HG03175 (cell line): ENCODE measurements around the gene BMAL2.

Source experiments
- ATAC-seq: cut with Tn5 transposase; IDR thresholded peaks from one replicate; pipeline ENCODE4 v1.9.1; 2021; ENCODE audit warnings: mild to moderate bottlenecking, moderate library complexity; ENCODE audit not compliant: unreplicated experiment

The BMAL2 gene, protein sequence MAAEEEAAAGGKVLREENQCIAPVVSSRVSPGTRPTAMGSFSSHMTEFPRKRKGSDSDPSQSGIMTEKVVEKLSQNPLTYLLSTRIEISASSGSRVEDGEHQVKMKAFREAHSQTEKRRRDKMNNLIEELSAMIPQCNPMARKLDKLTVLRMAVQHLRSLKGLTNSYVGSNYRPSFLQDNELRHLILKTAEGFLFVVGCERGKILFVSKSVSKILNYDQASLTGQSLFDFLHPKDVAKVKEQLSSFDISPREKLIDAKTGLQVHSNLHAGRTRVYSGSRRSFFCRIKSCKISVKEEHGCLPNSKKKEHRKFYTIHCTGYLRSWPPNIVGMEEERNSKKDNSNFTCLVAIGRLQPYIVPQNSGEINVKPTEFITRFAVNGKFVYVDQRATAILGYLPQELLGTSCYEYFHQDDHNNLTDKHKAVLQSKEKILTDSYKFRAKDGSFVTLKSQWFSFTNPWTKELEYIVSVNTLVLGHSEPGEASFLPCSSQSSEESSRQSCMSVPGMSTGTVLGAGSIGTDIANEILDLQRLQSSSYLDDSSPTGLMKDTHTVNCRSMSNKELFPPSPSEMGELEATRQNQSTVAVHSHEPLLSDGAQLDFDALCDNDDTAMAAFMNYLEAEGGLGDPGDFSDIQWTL

GRCh38 chr12:27332714-27333402, at the start of gene BMAL2:
Gene BMAL2 (plus strand): TSS chr12:27332836. CDS start chr12:27333073, 237 bp downstream.
- ATAC-seq, result peak; percentile 37

DNA sequence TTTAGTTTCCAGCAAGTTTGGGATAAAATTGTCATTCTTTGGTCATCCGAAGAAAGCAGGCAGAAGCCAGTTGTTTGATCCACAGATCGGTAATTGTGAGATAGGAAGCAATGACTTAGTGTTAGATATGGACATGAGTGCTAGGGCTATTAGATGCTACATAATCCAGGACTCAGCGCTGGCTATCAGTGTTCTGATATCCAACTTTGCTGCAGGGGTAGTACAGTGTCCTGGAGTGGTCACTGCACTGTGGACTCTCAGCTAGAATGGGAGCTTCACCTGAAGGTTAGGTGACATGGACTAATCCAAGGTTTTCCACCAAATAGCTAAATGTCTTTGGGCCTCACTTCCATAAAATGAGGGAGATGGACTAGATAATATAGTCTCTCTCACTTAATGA, 48.6 kb upstream of the BMAL2 start:
- no peak for ATAC-seq

DNA sequence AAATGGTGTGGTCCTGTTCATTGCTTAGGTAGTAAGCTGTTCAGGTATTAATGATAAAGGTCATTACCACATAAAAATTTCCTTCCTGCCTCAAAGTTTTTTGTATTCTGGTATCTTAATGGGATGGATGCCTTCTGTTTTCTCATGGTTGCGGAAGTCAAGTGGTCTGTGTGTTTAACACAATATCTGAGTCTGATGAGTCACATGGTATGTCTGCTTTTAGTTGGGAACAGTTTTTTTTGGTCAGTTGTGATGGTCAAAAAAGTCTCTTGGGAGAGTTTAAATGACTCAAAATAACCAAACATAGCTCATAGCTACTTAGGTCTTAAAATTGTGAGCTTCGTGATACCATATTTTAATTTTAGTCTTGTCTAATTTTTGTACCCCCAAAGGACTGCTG, 47.9 kb upstream of the BMAL2 start:
- peak; percentile 50 for ATAC-seq

DNA sequence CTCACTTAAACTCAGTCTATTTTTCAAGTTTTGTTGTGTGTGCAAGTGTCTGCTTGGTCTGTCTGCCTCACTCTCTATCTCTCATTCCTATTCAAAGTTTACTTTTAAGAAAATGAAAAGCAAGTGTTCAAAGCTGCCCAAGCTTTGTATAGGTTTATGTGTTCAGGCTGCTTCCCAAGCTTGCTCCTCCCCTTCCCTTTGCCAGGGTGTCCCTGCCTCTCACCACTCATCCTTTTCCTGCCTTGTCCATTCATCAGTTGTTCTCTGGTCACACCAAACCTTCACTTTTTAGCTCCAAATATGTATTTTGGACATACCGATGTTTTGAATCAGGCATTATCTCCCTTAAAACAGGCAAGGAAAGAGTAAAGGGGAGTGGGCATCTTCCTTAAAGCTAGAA, 47.2 kb upstream of the BMAL2 start:
- ATAC-seq, result no peak

- no peak for ATAC-seq
These were observed 43.2 kb upstream of the BMAL2 start for GRCh38 chr12:27289414-27289813.

- no peak for ATAC-seq
These were observed 42.0 kb upstream of the BMAL2 start for GRCh38 chr12:27290501-27291168.

- no peak for ATAC-seq
These were observed 40.8 kb upstream of the BMAL2 start for GRCh38 chr12:27291862-27292261.

GRCh38 chr12:27292718-27293117, 39.9 kb upstream of the BMAL2 start:
- no peak for ATAC-seq

GRCh38 chr12:27293463-27293862, 39.2 kb upstream of the BMAL2 start:
- no peak for ATAC-seq

GRCh38 chr12:27296674-27297073, 36.0 kb upstream of the BMAL2 start:
- no peak for ATAC-seq

DNA sequence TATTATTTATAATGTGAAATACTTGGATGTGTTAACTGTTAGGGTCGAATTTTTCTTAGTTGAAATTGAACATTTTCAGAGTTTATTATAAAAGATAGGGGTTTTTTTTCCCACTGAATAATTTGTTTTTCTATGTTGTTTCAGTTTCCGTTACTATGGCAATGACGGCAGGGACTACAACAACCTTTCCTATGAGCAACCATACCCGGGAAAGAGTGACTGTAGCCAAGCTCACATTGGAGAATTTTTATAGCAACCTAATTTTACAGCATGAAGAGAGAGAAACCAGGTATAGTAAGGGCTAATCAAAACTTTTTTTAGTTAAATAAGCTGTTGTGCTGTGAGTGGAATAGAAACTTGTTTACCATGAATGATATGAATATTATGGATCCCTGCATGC, 35.1 kb upstream of the BMAL2 start:
- no peak for ATAC-seq

- ATAC-seq, result no peak
These were observed 33.5 kb upstream of the BMAL2 start for GRCh38 chr12:27299102-27299501.

- no peak for ATAC-seq
These were observed 32.4 kb upstream of the BMAL2 start for GRCh38 chr12:27300226-27300625.

GRCh38 chr12:27303139-27304111, 29.2 kb upstream of the BMAL2 start:
- ATAC-seq, result no peak

DNA sequence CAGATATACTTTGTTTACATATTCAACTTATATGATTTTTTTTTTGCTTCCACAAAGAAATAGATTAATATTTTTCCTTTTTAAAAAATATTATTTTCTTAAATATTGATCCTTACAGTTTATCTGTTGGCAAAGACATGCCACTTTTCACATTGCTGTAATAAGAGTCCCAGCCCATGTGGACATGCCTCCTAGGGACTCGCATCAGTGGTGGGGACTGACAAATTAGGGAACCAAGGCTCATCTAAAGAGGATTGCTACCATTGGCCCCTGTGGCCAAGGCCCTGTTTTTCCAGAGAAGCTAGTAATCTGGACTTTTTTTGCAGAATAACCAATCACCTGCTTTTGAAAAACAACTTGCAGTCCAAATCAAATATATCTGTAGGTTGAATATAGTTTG, 27.8 kb upstream of the BMAL2 start:
- no peak for ATAC-seq

DNA sequence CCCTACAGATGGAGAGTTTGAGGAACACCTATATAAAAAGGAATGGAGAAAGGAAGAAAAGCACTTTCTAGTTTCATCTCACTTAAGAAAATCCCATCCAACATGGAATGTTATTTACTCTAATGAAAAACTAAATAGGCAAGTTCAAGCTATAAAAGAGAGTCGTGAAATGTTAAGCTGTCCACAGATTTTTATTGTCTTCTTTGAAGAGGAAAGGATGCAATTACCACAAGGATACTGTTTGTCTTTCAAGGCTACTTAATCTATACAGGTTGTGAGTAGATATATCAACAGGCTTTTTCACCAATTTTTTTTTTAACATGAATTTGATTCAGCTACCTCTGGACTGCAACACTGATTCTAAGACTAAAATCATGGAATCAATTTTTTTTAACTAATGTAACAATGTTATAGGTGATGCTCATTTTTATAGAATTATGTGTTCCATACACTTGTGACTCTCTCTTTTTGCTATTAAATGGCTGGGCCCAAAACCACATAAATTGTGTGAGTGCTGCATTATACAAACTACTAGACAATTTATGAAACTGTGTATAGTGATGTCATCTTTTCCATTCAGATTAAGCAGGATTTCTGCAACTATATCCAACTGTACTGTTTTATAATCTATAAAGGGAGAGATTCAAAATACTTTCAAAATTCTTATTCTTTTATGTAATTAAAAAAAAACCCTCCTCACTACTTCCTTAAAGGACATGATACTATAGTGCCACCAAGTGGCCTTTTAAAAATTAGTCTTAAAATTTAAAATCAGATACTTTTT, 26.8 kb upstream of the BMAL2 start:
- ATAC-seq, result no peak

GRCh38 chr12:27309293-27309994, 23.2 kb upstream of the BMAL2 start:
- ATAC-seq, result no peak

DNA sequence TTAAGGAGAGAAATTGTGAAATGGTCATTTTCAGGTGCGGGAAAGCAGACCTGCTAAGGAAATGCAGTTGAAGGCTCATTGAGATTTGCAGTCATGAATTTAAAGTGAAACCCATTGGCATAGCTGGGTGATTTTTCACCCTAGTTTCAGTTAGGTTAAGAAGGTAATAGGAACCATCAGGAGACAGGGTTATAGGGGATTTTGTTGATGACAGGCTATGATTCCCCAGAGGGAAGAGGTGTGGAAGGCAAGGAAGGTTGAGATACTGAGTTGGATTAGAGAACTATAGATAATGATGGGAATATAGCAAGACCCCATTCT, 22.7 kb upstream of the BMAL2 start:
- no peak for ATAC-seq

DNA sequence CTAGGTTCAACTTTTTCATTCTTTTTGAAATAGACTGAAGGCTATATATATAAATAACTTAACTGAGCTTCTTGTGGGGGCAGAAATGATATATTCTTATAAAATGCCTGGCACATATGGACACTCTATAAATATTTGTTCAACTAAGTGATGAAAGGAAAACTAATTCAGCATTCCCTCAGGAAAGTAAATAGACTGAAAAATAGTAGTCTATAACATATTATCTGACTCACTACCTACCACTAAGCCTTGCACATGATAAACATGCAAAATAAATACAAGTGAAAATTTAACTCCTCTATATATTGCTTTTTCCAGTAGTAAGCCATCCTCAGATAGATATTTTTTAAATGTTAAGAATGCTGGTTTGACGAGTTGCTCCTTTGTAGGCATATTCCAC, 15.7 kb upstream of the BMAL2 start:
- no peak for ATAC-seq
